K562 (cell line): ENCODE measurements around the gene DYNC2LI1. TPM values are rescaled to one million over a fixed set of nuclear protein-coding genes. Genes with fewer than 3 reads are reported as not detected.

Experiments
- ATAC-seq: fragments of 200-7000 bp; cut with Tn5 transposase; 3 replicates; pipeline ENCODE4 v1.9.1; 2020; ENCODE audit warnings: moderate library complexity
- BruUV-seq: library from RNA; stranded (reverse); fragments of 400-500 nt; replicated peaks from 2 replicates; lab custom pipeline; 2021; lab: Mats Ljungman, UMichigan
- CTCF ChIA-PET: fragments of 300-600 bp; formaldehyde crosslinking; extraction: SDS; loops from one replicate; lab custom pipeline; 2021; ENCODE audit warnings: low intra/inter-chr PET ratio; lab: Yijun Ruan, JAX
- POLR2A ChIA-PET: fragments of 300-600, 350-650 bp; sonication (Branson Sonifier 250); formaldehyde crosslinking; extraction: SDS; loops from one replicate; lab custom pipeline; 2021; ENCODE audit warnings: antibody characterized with exemption, inconsistent platforms; lab: Yijun Ruan, JAX
- DNase-seq, 4 experiments: peaks; one replicate each; pipeline versions ENCODE4 v3.0.0 to v3.0.0-alpha.2; 2011 to 2018; ENCODE audit warnings: low spot score in 3 of 4, mixed read lengths in 3 of 4; ENCODE audit errors: extremely low read depth in 1 of 4
- FAIRE-seq: peaks from 2 replicates; lab custom pipeline; 2011; peaks lifted over from hg19 to GRCh38; lab: Jason Lieb, UNC
- H2AFZ ChIP-seq: 2 replicates; pipeline ENCODE4 v1.6.0; 2011; ENCODE audit warnings: low read depth, low read length, control low read depth, inconsistent platforms
- H3K27ac ChIP-seq: fragments of 200-600 bp; 3 replicates; pipeline ENCODE4 v1.8.0; 2011; ENCODE audit warnings: low read depth, mild to moderate bottlenecking, control low read depth, inconsistent platforms, low read length, moderate library complexity, mixed read lengths; ENCODE audit errors: extremely low read depth
- H3K27me3 ChIP-seq, 2 experiments: fragments of 300-600 bp in 1 of 2; 2 replicates in 1 of 2; 3 replicates in 1 of 2; pipeline versions ENCODE4 v1.6.0 to v1.8.0; 2011; ENCODE audit warnings: inconsistent platforms in 2 of 2, low read length in 2 of 2, mild to moderate bottlenecking in 1 of 2, mixed read lengths in 1 of 2, moderate library complexity in 1 of 2; ENCODE audit not compliant: control insufficient read depth in 2 of 2, insufficient read depth in 2 of 2
- H3K36me3 ChIP-seq: fragments of 300-600 bp; 3 replicates; pipeline ENCODE4 v1.8.0; 2011; ENCODE audit warnings: mild to moderate bottlenecking, low read length, inconsistent platforms; ENCODE audit not compliant: control insufficient read depth, insufficient read depth
- H3K4me1 ChIP-seq, 2 experiments: fragments of 200-600 bp in 1 of 2; replicated peaks in 1 of 2; 2 replicates in 1 of 2; 3 replicates in 1 of 2; pipeline versions ENCODE4 v1.5.1 to v1.8.0; 2011; ENCODE audit warnings: inconsistent platforms in 2 of 2, low read length in 2 of 2, mild to moderate bottlenecking in 1 of 2, mixed read lengths in 1 of 2, moderate library complexity in 1 of 2; ENCODE audit not compliant: control insufficient read depth in 2 of 2, insufficient read depth in 2 of 2
- H3K4me2 ChIP-seq: 2 replicates; pipeline ENCODE4 v1.6.1; 2011; ENCODE audit warnings: low read length, control low read depth, inconsistent platforms, mixed read lengths; ENCODE audit not compliant: insufficient read depth
- H3K4me3 ChIP-seq: fragments of 200-600 bp; sonication (generic), shearing (Covaris generic); 2 replicates; pipeline ENCODE4 v1.5.1; 2016; ENCODE audit warnings: control low read depth, inconsistent platforms
- H3K79me2 ChIP-seq: fragments of 200-600 bp; 3 replicates; pipeline ENCODE4 v1.8.0; 2011; ENCODE audit warnings: low read length, inconsistent platforms; ENCODE audit not compliant: control insufficient read depth, insufficient read depth
- H3K9ac ChIP-seq, 2 experiments: 2 replicates each; pipeline versions ENCODE4 v1.6.0 to v1.6.1; 2011; ENCODE audit warnings: low read depth in 2 of 2, low read length in 2 of 2, control low read depth in 1 of 2, inconsistent platforms in 1 of 2, mild to moderate bottlenecking in 1 of 2, mixed read lengths in 1 of 2; ENCODE audit not compliant: insufficient read depth in 1 of 2
- H3K9me1 ChIP-seq: one replicate; pipeline ENCODE4 v1.6.0; 2011; ENCODE audit warnings: inconsistent platforms, mild to moderate bottlenecking, low read length, moderate library complexity; ENCODE audit not compliant: control insufficient read depth, insufficient read depth
- H3K9me3 ChIP-seq: replicated peaks from 2 replicates; pipeline ENCODE4 v1.5.1; 2011; ENCODE audit warnings: low read depth, low read length, inconsistent platforms; ENCODE audit not compliant: control insufficient read depth, insufficient read depth
- H4K20me1 ChIP-seq: replicated peaks from 2 replicates; pipeline ENCODE4 v1.6.1; 2011; ENCODE audit warnings: low read length, inconsistent platforms, mixed read lengths; ENCODE audit not compliant: control insufficient read depth, insufficient read depth
- EGR1 ChIP-seq: fragments of 450-650 bp; conservative IDR thresholded peaks from 2 replicates; pipeline ENCODE4 v1.6.1; 2017; ENCODE audit warnings: mild to moderate bottlenecking
- ETV5 ChIP-seq: sonication (generic); formaldehyde crosslinking; IDR thresholded peaks from 2 replicates; pipeline ENCODE4 v1.4.0; 2020; ENCODE audit warnings: low read depth, mild to moderate bottlenecking, missing genetic modification reagents
- KLF1 ChIP-seq: fragments of 450-650 bp; IDR thresholded peaks from 2 replicates; pipeline ENCODE4 v1.6.1; 2016; ENCODE audit warnings: missing genetic modification characterization, missing compliant biosample characterization
- MAFK ChIP-seq: IDR thresholded peaks from 2 replicates; pipeline ENCODE4 v1.6.1; 2011; ENCODE audit warnings: low read length, improper control_type of control experiment
- RBM14 ChIP-seq: fragments of 200-400 bp; formaldehyde crosslinking; IDR thresholded peaks from 2 replicates; pipeline ENCODE4 v1.6.1; 2018; ENCODE audit warnings: low read depth, mild to moderate bottlenecking, low read length, moderate library complexity, borderline replicate concordance; ENCODE audit not compliant: insufficient read depth
- ZNF444 ChIP-seq: fragments of 250-450 bp; sonication (Bioruptor Pico); IDR thresholded peaks from 2 replicates; pipeline ENCODE4 v1.4.0; 2020; ENCODE audit warnings: mild to moderate bottlenecking, moderate library complexity
- ZNF583 ChIP-seq: fragments of 250-450 bp; sonication (Bioruptor Pico); IDR thresholded peaks from 2 replicates; pipeline ENCODE4 v1.4.0; 2020
- WGBS: fragments of 100-300 bp; shearing (Covaris generic); methylation state at CpG from one replicate; pipeline ENCODE4 v1.1.6; 2016; ENCODE audit warnings: low coverage, mixed read lengths; ENCODE audit not compliant: insufficient coverage; ENCODE audit errors: missing lambda C conversion rate; 5-methylcytosine and 5-hydroxymethylcytosine counted together
- in situ Hi-C: fragments of 300-500 bp; cut with MboI; formaldehyde crosslinking; loops from 4 replicates; pipeline ENCODE4 v1.15.0; 2018; ENCODE audit warnings: inconsistent platforms, mixed read lengths
- intact Hi-C: fragments of 100-400 bp; cut with micrococcal nuclease; formaldehyde crosslinking; loops from 2 replicates; pipeline ENCODE4 v1.14.2; 2022
- polyA plus RNA-seq, 8 experiments: library from polyadenylated mRNA; depleted of rRNA in 4 of 8; stranded (reverse) in 5 of 8; unstranded in 3 of 8; fragments of >200 nt; fragmentation: Nextera tagmentation in 2 of 8; fragmentation: Illumina TruSeq in 1 of 8; extraction: Ambion mirVana in 2 of 8; extraction: Trizol in 1 of 8; gene quantifications; 2 replicates each; pipeline versions ENCODE4 v1.2.1 to v1.2.3, GENCODE V29; 2011 to 2014; ENCODE audit warnings: inconsistent platforms in 1 of 8, missing spikeins in 1 of 8
- total RNA-seq, 7 experiments: library from RNA; depleted of rRNA in 6 of 7; stranded (reverse); fragments of >200 nt in 6 of 7; fragmentation: Illumina TruSeq in 2 of 7; extraction: Trizol in 2 of 7; gene quantifications; 2 replicates each; pipeline versions ENCODE4 v1.2.1 to v1.2.3, GENCODE V29; 2011 to 2021; ENCODE audit warnings: low replicate concordance in 1 of 7
- TF ChIP-seq, protein P1 (sequence below), 3 experiments: fragments of 200-800 bp in 1 of 3; fragments of 250-450 bp in 1 of 3; fragments of 450-650 bp in 1 of 3; sonication (Bioruptor Pico) in 1 of 3; sonication (Bioruptor generic) in 1 of 3; formaldehyde crosslinking in 1 of 3; IDR thresholded peaks; 2 replicates each; pipeline versions ENCODE4 v1.6.1 to v1.8.0; 2016 to 2022; ENCODE audit warnings: mild to moderate bottlenecking in 2 of 3, missing genetic modification characterization in 2 of 3, missing compliant biosample characterization in 1 of 3, moderate library complexity in 1 of 3
- TF ChIP-seq, protein P2 (sequence below): fragments of 450-650 bp; formaldehyde crosslinking; IDR thresholded peaks from 2 replicates; pipeline ENCODE4 v1.4.0; 2022; ENCODE audit warnings: missing genetic modification characterization

Gene DYNC2LI1
- total and polyA plus RNA-seq, 9 of the 15 experiments (the other 6 are each of a cell fraction or from before 2014, with no cell fraction given) = 12.5 to 42.2 (median 25.8) TPM

DNA sequence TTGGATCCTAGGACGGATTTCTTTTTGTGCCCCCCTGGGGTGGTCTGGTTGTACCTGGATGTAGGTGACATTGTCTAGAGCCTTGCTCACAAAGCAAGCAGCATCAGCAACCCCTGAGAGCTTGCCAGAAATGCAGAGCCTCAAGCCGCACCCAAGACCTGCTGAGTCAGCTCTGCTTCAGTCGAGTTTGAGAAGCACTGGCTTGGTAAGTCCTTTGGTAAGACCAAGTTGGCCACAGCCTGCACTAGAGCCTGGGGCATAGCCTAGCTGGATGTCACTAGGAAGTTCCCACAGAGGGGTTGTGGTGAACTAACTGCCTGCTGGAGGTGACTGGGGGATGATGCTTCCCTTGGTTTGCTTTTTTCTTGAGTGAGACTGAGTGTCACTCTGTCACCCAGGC lies 58.6 kb downstream of the DYNC2LI1 start:
- no peaks in the 10 kb centered on the region for H4K20me1 ChIP-seq
- ATAC-seq (no peak; the same call in 2 of the 3 replicates), DNase-seq (no peak), FAIRE-seq (peak; percentile 35)
- H3K9me3 ChIP-seq = no peaks in the 10 kb centered on the region
- peaks cover 0 to 10% of the 10 kb centered on the region in 2 experiments; a peak in 4 of 5 replicates for H3K4me1 ChIP-seq
- H3K9ac ChIP-seq = no peak overlapping the region
- ChIA-PET POLR2A (interaction anchor here (1.1 kb wide), 1 partner anchor 14 kb away, joined by 5 read pairs; no protein-coding TSS in a partner anchor), CTCF (no interaction called here)
- peaks cover 22 to 31% of the 10 kb centered on the region in 2 experiments; a peak in 4 of 5 replicates for H3K27me3 ChIP-seq
- no peak overlapping the region for H3K4me3 ChIP-seq
- BruUV-seq = no TSS peak
- in situ Hi-C loops (no loop called here), intact Hi-C loops (no loop called here)
- H3K9me1 ChIP-seq = no peaks in the 10 kb centered on the region
- H3K36me3 ChIP-seq = no peaks in the 10 kb centered on the region
- H3K27ac ChIP-seq = no peak overlapping the region
- H3K4me2 ChIP-seq = no peak overlapping the region
- WGBS = 19% methylated on average over 3 of the region's 3 CpGs
- H3K79me2 ChIP-seq = no peaks in the 10 kb centered on the region
- no peak overlapping the region for H2AFZ ChIP-seq
- no peak for TF ChIP-seq EGR1
- TF ChIP-seq, protein P1, sequence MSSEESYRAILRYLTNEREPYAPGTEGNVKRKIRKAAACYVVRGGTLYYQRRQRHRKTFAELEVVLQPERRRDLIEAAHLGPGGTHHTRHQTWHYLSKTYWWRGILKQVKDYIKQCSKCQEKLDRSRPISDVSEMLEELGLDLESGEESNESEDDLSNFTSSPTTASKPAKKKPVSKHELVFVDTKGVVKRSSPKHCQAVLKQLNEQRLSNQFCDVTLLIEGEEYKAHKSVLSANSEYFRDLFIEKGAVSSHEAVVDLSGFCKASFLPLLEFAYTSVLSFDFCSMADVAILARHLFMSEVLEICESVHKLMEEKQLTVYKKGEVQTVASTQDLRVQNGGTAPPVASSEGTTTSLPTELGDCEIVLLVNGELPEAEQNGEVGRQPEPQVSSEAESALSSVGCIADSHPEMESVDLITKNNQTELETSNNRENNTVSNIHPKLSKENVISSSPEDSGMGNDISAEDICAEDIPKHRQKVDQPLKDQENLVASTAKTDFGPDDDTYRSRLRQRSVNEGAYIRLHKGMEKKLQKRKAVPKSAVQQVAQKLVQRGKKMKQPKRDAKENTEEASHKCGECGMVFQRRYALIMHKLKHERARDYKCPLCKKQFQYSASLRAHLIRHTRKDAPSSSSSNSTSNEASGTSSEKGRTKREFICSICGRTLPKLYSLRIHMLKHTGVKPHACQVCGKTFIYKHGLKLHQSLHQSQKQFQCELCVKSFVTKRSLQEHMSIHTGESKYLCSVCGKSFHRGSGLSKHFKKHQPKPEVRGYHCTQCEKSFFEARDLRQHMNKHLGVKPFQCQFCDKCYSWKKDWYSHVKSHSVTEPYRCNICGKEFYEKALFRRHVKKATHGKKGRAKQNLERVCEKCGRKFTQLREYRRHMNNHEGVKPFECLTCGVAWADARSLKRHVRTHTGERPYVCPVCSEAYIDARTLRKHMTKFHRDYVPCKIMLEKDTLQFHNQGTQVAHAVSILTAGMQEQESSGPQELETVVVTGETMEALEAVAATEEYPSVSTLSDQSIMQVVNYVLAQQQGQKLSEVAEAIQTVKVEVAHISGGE (CRISPR knock-in tag; IDR thresholded peaks at IDR 0.05) = no peak
- TF ChIP-seq ETV5 (CRISPR knock-in tag) = no peak
- TF ChIP-seq KLF1 (tag) = no peak
- no peak for TF ChIP-seq ZNF583 (CRISPR knock-in tag)
- no peak for TF ChIP-seq RBM14
- TF ChIP-seq, protein P2, sequence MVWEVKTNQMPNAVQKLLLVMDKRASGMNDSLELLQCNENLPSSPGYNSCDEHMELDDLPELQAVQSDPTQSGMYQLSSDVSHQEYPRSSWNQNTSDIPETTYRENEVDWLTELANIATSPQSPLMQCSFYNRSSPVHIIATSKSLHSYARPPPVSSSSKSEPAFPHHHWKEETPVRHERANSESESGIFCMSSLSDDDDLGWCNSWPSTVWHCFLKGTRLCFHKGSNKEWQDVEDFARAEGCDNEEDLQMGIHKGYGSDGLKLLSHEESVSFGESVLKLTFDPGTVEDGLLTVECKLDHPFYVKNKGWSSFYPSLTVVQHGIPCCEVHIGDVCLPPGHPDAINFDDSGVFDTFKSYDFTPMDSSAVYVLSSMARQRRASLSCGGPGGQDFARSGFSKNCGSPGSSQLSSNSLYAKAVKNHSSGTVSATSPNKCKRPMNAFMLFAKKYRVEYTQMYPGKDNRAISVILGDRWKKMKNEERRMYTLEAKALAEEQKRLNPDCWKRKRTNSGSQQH = no peak
- TF ChIP-seq MAFK = peak; percentile 73
- TF ChIP-seq ZNF444 (CRISPR knock-in tag) = no peak
